CD4-positive, alpha-beta T cell treated with Interleukin-4 for 4 hours (primary cell): ENCODE measurements around the gene GBP2.
A peak's percentile ranks its signal among the peaks of the same experiment; 100 is the strongest.
"Not testable (repeated sequence)": the region's sequence is repeated elsewhere in the genome, so short reads cannot be mapped to it uniquely, and the experiment has no call there.

Experiments used
- DNase-seq: peaks from one replicate; pipeline ENCODE4 v3.0.0-alpha.2; 2020

Gene GBP2

GRCh38 chr1:89126602-89127565 is 970 bp upstream of the GBP2 start:
- DNase-seq, result peak; percentile 89

- DNase-seq, result peak; percentile 15
Observed at GRCh38 chr1:89125240-89125912, 538 bp downstream of the GBP2 start.

GRCh38 chr1:89121641-89122040 is 4.3 kb downstream of the GBP2 start:
- no peak for DNase-seq

- DNase-seq, result no peak
Observed at GRCh38 chr1:89114662-89115061, 11.3 kb downstream of the GBP2 start.

GRCh38 chr1:89112871-89113613 is 12.9 kb downstream of the GBP2 start:
- DNase-seq, result no peak

- no peak for DNase-seq
Observed at GRCh38 chr1:89104687-89105086, 21.2 kb downstream of the GBP2 start.

- no peak for DNase-seq
Observed at GRCh38 chr1:89104147-89104546, 21.8 kb downstream of the GBP2 start.

- DNase-seq, result no peak
Observed at GRCh38 chr1:89102021-89102420, 23.9 kb downstream of the GBP2 start.

GRCh38 chr1:89100412-89100811 is 25.5 kb downstream of the GBP2 start:
- DNase-seq, result no peak

- DNase-seq, result no peak
Observed at GRCh38 chr1:89098857-89099256, 27.1 kb downstream of the GBP2 start.

- DNase-seq, result no peak
Observed at GRCh38 chr1:89095737-89096136, 30.2 kb downstream of the GBP2 start.

- no peak for DNase-seq
Observed at GRCh38 chr1:89089962-89090361, 36.0 kb downstream of the GBP2 start.

GRCh38 chr1:89088572-89088971 is 37.3 kb downstream of the GBP2 start:
- DNase-seq, result no peak

GRCh38 chr1:89087241-89087640 is 38.7 kb downstream of the GBP2 start:
- no peak for DNase-seq

GRCh38 chr1:89085781-89086180 is 40.1 kb downstream of the GBP2 start:
- peak; percentile 78 for DNase-seq

- DNase-seq, result no peak
Observed at GRCh38 chr1:89081005-89081404, 44.9 kb downstream of the GBP2 start.

GRCh38 chr1:89080068-89080467 is 45.8 kb downstream of the GBP2 start:
- not testable (repeated sequence) for DNase-seq

- not testable (repeated sequence) for DNase-seq
Observed at GRCh38 chr1:89072466-89073065, 53.3 kb downstream of the GBP2 start.

GRCh38 chr1:89070509-89070908 is 55.4 kb downstream of the GBP2 start:
- DNase-seq, result no peak

GRCh38 chr1:89069951-89070350 is 56.0 kb downstream of the GBP2 start:
- peak; percentile 61 for DNase-seq

GRCh38 chr1:89068291-89068690 is 57.6 kb downstream of the GBP2 start:
- no peak for DNase-seq

- peak; percentile 70 for DNase-seq
Observed at GRCh38 chr1:89065079-89065868, 60.6 kb downstream of the GBP2 start, which contains the start of gene GBP1. GBP1 (minus strand) TSS chr1:89065208; CDS start chr1:89063234, 1,974 bp downstream.
